WERI-Rb-1 (cell line): ENCODE results near the gene PRKD1.

Experiments used
- DNase-seq: peaks from one replicate; pipeline ENCODE4 v3.0.0-alpha.2; 2020
- H3K27ac ChIP-seq: fragments of 250-450 bp; sonication (Bioruptor Pico); 2 replicates; pipeline ENCODE4 v1.5.1; 2020; ENCODE audit warnings: mild to moderate bottlenecking, moderate library complexity
- H3K27me3 ChIP-seq: fragments of 250-450 bp; sonication (Bioruptor Pico); 2 replicates; pipeline ENCODE4 v1.5.1; 2021; ENCODE audit warnings: mild to moderate bottlenecking, low read depth, moderate library complexity; ENCODE audit not compliant: insufficient read depth, severe bottlenecking
- H3K36me3 ChIP-seq: fragments of 250-450 bp; sonication (Bioruptor Pico); 2 replicates; pipeline ENCODE4 v1.5.1; 2020; ENCODE audit warnings: mild to moderate bottlenecking, moderate library complexity
- H3K4me3 ChIP-seq: 2 replicates; pipeline ENCODE4 v1.5.1; 2011; ENCODE audit warnings: low read depth, mild to moderate bottlenecking, control low read depth, low read length
- H3K9me3 ChIP-seq: fragments of 250-450 bp; sonication (Bioruptor Pico); 2 replicates; pipeline ENCODE4 v1.5.1; 2021; ENCODE audit warnings: mild to moderate bottlenecking, moderate library complexity; ENCODE audit not compliant: severe bottlenecking
- TF ChIP-seq, protein P1 (sequence below): IDR thresholded peaks from 2 replicates; pipeline ENCODE4 v1.5.1; 2011; ENCODE audit warnings: low read depth, mild to moderate bottlenecking, control low read depth, inconsistent platforms, low read length

The PRKD1 gene

GRCh38 chr14:29798811-29799210, 128.8 kb downstream of the PRKD1 start:
- no peaks in the 10 kb centered on the region for H3K36me3 ChIP-seq
- no peaks in the 10 kb centered on the region for H3K9me3 ChIP-seq
- no peaks in the 10 kb centered on the region for H3K27me3 ChIP-seq
- DNase-seq: no peak
- TF ChIP-seq, protein P1, sequence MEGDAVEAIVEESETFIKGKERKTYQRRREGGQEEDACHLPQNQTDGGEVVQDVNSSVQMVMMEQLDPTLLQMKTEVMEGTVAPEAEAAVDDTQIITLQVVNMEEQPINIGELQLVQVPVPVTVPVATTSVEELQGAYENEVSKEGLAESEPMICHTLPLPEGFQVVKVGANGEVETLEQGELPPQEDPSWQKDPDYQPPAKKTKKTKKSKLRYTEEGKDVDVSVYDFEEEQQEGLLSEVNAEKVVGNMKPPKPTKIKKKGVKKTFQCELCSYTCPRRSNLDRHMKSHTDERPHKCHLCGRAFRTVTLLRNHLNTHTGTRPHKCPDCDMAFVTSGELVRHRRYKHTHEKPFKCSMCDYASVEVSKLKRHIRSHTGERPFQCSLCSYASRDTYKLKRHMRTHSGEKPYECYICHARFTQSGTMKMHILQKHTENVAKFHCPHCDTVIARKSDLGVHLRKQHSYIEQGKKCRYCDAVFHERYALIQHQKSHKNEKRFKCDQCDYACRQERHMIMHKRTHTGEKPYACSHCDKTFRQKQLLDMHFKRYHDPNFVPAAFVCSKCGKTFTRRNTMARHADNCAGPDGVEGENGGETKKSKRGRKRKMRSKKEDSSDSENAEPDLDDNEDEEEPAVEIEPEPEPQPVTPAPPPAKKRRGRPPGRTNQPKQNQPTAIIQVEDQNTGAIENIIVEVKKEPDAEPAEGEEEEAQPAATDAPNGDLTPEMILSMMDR: no peak
- H3K27ac ChIP-seq: no peak overlapping the region
- H3K4me3 ChIP-seq: no peak overlapping the region

- no peak overlapping the region for H3K27ac ChIP-seq
- no peak for DNase-seq
- no peaks in the 10 kb centered on the region for H3K9me3 ChIP-seq
- no peaks in the 10 kb centered on the region for H3K27me3 ChIP-seq
- no peak overlapping the region for H3K4me3 ChIP-seq
- no peaks in the 10 kb centered on the region for H3K36me3 ChIP-seq
- TF ChIP-seq, protein P1: no peak
Observed at GRCh38 chr14:29798108-29798663, 129.5 kb downstream of the PRKD1 start.

GRCh38 chr14:29796853-29797252, 130.8 kb downstream of the PRKD1 start:
- Histone ChIP-seq H3K9me3 (no peaks in the 10 kb centered on the region), H3K27me3 (no peaks in the 10 kb centered on the region), H3K27ac (no peak overlapping the region), H3K36me3 (no peaks in the 10 kb centered on the region), H3K4me3 (no peak overlapping the region)
- TF ChIP-seq, protein P1: no peak
- DNase-seq: no peak

GRCh38 chr14:29789475-29789874, 138.2 kb downstream of the PRKD1 start:
- TF ChIP-seq, protein P1: no peak

GRCh38 chr14:29788093-29788492, 139.6 kb downstream of the PRKD1 start:
- DNase-seq: no peak
- no peak overlapping the region for H3K27ac ChIP-seq
- no peaks in the 10 kb centered on the region for H3K36me3 ChIP-seq
- H3K4me3 ChIP-seq: no peak overlapping the region
- H3K9me3 ChIP-seq: no peaks in the 10 kb centered on the region
- H3K27me3 ChIP-seq: no peaks in the 10 kb centered on the region
- TF ChIP-seq, protein P1: no peak

More at GRCh38 chr14:29789475-29789874, 138.2 kb downstream of the PRKD1 start:
- no peak overlapping the region for H3K4me3 ChIP-seq
- H3K27ac ChIP-seq: no peak overlapping the region
- H3K36me3 ChIP-seq: no peaks in the 10 kb centered on the region
- no peaks in the 10 kb centered on the region for H3K27me3 ChIP-seq
- H3K9me3 ChIP-seq: no peaks in the 10 kb centered on the region
- no peak for DNase-seq

GRCh38 chr14:29783556-29783955, 144.1 kb downstream of the PRKD1 start:
- TF ChIP-seq, protein P1: no peak
- no peak overlapping the region for H3K4me3 ChIP-seq

More at GRCh38 chr14:29783556-29783955, 144.1 kb downstream of the PRKD1 start:
- Histone ChIP-seq H3K27ac (no peak overlapping the region), H3K27me3 (no peaks in the 10 kb centered on the region), H3K36me3 (no peaks in the 10 kb centered on the region), H3K9me3 (no peaks in the 10 kb centered on the region)
- DNase-seq: no peak
